Endothelial cell of umbilical vein (primary cell): ENCODE measurements around the gene ATXN1L. TPM values are rescaled to one million over a fixed set of nuclear protein-coding genes. Genes with fewer than 3 reads are reported as not detected.
A peak's percentile ranks its signal among the peaks of the same experiment; 100 is the strongest.

Experiments used
- BruUV-seq: library from RNA; stranded (reverse); fragments of 400-500 nt; replicated peaks from 2 replicates; lab custom pipeline; 2021; lab: Mats Ljungman, UMichigan
- CTCF ChIA-PET: fragments of 300-600, 350-600 bp; sonication (Branson Sonifier 250); formaldehyde crosslinking; loops from one replicate; lab custom pipeline; 2021; ENCODE audit warnings: antibody characterized with exemption, inconsistent platforms; lab: Charles Lee
- POLR2A ChIA-PET: fragments of 300-600, 350-600 bp; sonication (Branson Sonifier 250); formaldehyde crosslinking; loops from one replicate; lab custom pipeline; 2021; ENCODE audit warnings: antibody characterized with exemption, inconsistent platforms; lab: Charles Lee
- DNase-seq: peaks from one replicate; pipeline ENCODE4 v3.0.0-alpha.2; 2011; ENCODE audit warnings: low read depth, low spot score
- FAIRE-seq: peaks from 2 replicates; lab custom pipeline; 2011; peaks lifted over from hg19 to GRCh38; lab: Jason Lieb, UNC
- H2AFZ ChIP-seq: 2 replicates; pipeline ENCODE4 v1.6.0; 2012; ENCODE audit warnings: low read depth, low read length, control low read depth, inconsistent platforms
- H3K27ac ChIP-seq: 2 replicates; pipeline ENCODE4 v1.5.1; 2011; ENCODE audit warnings: low read depth, mild to moderate bottlenecking, control low read depth, low read length, moderate library complexity; ENCODE audit not compliant: insufficient read depth
- H3K27me3 ChIP-seq, 2 experiments: 2 replicates each; pipeline versions ENCODE4 v1.6.0 to v1.6.1; 2011; ENCODE audit warnings: low read length in 2 of 2, mixed read lengths in 1 of 2; ENCODE audit not compliant: control insufficient read depth in 2 of 2, insufficient read depth in 2 of 2
- H3K36me3 ChIP-seq, 2 experiments: 2 replicates in 1 of 2; 3 replicates in 1 of 2; pipeline ENCODE4 v1.5.1; 2011; ENCODE audit warnings: low read length in 2 of 2, mild to moderate bottlenecking in 1 of 2, moderate library complexity in 1 of 2; ENCODE audit not compliant: control insufficient read depth in 2 of 2, insufficient read depth in 2 of 2; ENCODE audit errors: extremely low read depth in 1 of 2
- H3K4me1 ChIP-seq: 3 replicates; pipeline ENCODE4 v1.5.1; 2011; ENCODE audit warnings: mild to moderate bottlenecking, low read length; ENCODE audit not compliant: control insufficient read depth, insufficient read depth; ENCODE audit errors: extremely low read depth
- H3K4me2 ChIP-seq: 2 replicates; pipeline ENCODE4 v1.6.1; 2011; ENCODE audit warnings: low read length, control low read depth, mixed read lengths; ENCODE audit not compliant: insufficient read depth
- H3K4me3 ChIP-seq, 3 experiments: fragments of 200-600 bp in 1 of 3; sonication (generic), shearing (Covaris generic) in 1 of 3; replicated peaks in 1 of 3; 2 replicates each; pipeline ENCODE4 v1.5.1; 2011 to 2016; ENCODE audit warnings: control low read depth in 3 of 3, low read length in 3 of 3, mild to moderate bottlenecking in 2 of 3, inconsistent platforms in 1 of 3, low read depth in 1 of 3, moderate library complexity in 1 of 3; ENCODE audit not compliant: insufficient read depth in 1 of 3
- H3K79me2 ChIP-seq: 2 replicates; pipeline ENCODE4 v1.6.0; 2012; ENCODE audit warnings: low read length, inconsistent platforms; ENCODE audit not compliant: control insufficient read depth, insufficient read depth
- H3K9ac ChIP-seq: replicated peaks from 2 replicates; pipeline ENCODE3; 2011; ENCODE audit warnings: low read length, control low read depth; ENCODE audit not compliant: insufficient read depth; ENCODE audit errors: extremely low read depth
- H3K9me1 ChIP-seq: replicated peaks from 3 replicates; pipeline ENCODE4 v1.6.0; 2011; ENCODE audit warnings: mild to moderate bottlenecking, low read length; ENCODE audit not compliant: control insufficient read depth, insufficient read depth; ENCODE audit errors: extremely low read depth
- H3K9me3 ChIP-seq: replicated peaks from 2 replicates; pipeline ENCODE4 v1.5.1; 2012; ENCODE audit warnings: low read length, inconsistent platforms; ENCODE audit not compliant: control insufficient read depth, insufficient read depth
- H4K20me1 ChIP-seq: replicated peaks from 2 replicates; pipeline ENCODE3; 2011; ENCODE audit warnings: mild to moderate bottlenecking, low read length; ENCODE audit not compliant: control insufficient read depth, insufficient read depth; ENCODE audit errors: extremely low read depth
- GATA2 ChIP-seq: IDR thresholded peaks from 2 replicates; pipeline ENCODE4 v1.7.0; 2011; ENCODE audit warnings: low read depth, mild to moderate bottlenecking, moderate library complexity, mixed read lengths, low read length; ENCODE audit not compliant: insufficient read length, insufficient read depth
- POLR2AphosphoS5 ChIP-seq: IDR thresholded peaks from 2 replicates; pipeline ENCODE4 v1.6.1; 2012; ENCODE audit warnings: low read depth, mild to moderate bottlenecking, control low read depth, low read length, moderate library complexity; ENCODE audit not compliant: insufficient read depth
- dilution Hi-C: fragments of 300-500 bp; cut with MboI; formaldehyde crosslinking; loops from one replicate; pipeline ENCODE4 v1.15.0; 2019; ENCODE audit warnings: low sequenced_read_pairs; ENCODE audit not compliant: extremely low pct_ligation_motif_present
- intact Hi-C: fragments of 100-400 bp; cut with micrococcal nuclease; formaldehyde crosslinking; loops from one replicate; pipeline ENCODE4 v1.10.0; 2022
- polyA plus RNA-seq, 4 experiments: library from polyadenylated mRNA; depleted of rRNA in 3 of 4; stranded (reverse) in 3 of 4; unstranded in 1 of 4; fragments of >200 nt; gene quantifications; 2 replicates each; pipeline versions ENCODE4 v1.2.1 to v1.2.3, GENCODE V29; 2011 to 2012; ENCODE audit warnings: missing spikeins in 1 of 4
- total RNA-seq: library from RNA; stranded (reverse); gene quantifications from 2 replicates; pipeline ENCODE4 v1.2.3, GENCODE V29; 2021
- TF ChIP-seq, protein P1 (sequence below), 2 donors: IDR thresholded peaks; 1 replicate in 1 of 2; 2 replicates in 1 of 2; pipeline ENCODE4 v1.5.1; 2011; ENCODE audit warnings: low read length in 2 of 2, mild to moderate bottlenecking in 2 of 2, moderate library complexity in 2 of 2, control low read depth in 1 of 2, inconsistent platforms in 1 of 2, low read depth in 1 of 2; ENCODE audit not compliant: insufficient read depth in 1 of 2; ENCODE audit errors: extremely low read depth in 1 of 2

Gene ATXN1L
- total and polyA plus RNA-seq, 2 donors (not counting 3 experiments of a cell fraction or from before 2014, with no cell fraction given), result 15.6 to 23.9 TPM

- Histone ChIP-seq H3K9me1 (no peaks in the 10 kb centered on the region), H3K9ac (peak overlapping the region; percentile 86), H3K9me3 (no peaks in the 10 kb centered on the region), H4K20me1 (peaks cover under 1% of the 10 kb centered on the region), H3K4me1 (peaks cover 8% of the 10 kb centered on the region), H3K4me3 (peak overlapping the region in 2 of 3 experiments; percentile 69 to 98), H3K79me2 (peaks cover 35% of the 10 kb centered on the region), H3K27ac (peak overlapping the region; percentile 80), H2AFZ (peak overlapping the region; percentile 73), H3K27me3 (no peaks in the 10 kb centered on the region), H3K36me3 (no peaks in the 10 kb centered on the region), H3K4me2 (peak overlapping the region; percentile 85)
- POLR2A ChIA-PET, result no interaction called here
- intact Hi-C loops (loop anchor here (2.0 kb wide), 2 partner anchors 47 to 171 kb away; no protein-coding TSS in a partner anchor), dilution Hi-C loops (no loop called here)
- CTCF ChIA-PET, result interaction anchor here (0.8 to 2.8 kb wide), 7 partner anchors 8 to 85 kb away, joined by 3 to 44 read pairs (median 5); partner anchors contain the start of genes AP1G1 and ZNF821
- TF ChIP-seq, protein P1, sequence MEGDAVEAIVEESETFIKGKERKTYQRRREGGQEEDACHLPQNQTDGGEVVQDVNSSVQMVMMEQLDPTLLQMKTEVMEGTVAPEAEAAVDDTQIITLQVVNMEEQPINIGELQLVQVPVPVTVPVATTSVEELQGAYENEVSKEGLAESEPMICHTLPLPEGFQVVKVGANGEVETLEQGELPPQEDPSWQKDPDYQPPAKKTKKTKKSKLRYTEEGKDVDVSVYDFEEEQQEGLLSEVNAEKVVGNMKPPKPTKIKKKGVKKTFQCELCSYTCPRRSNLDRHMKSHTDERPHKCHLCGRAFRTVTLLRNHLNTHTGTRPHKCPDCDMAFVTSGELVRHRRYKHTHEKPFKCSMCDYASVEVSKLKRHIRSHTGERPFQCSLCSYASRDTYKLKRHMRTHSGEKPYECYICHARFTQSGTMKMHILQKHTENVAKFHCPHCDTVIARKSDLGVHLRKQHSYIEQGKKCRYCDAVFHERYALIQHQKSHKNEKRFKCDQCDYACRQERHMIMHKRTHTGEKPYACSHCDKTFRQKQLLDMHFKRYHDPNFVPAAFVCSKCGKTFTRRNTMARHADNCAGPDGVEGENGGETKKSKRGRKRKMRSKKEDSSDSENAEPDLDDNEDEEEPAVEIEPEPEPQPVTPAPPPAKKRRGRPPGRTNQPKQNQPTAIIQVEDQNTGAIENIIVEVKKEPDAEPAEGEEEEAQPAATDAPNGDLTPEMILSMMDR (IDR thresholded peaks at IDR 0.05; ENCODE audit: extremely low read depth in 1 of 2, insufficient read depth in 1 of 2, low read depth in 1 of 2, low read length in 2 of 2), result no peak
- peak; percentile 13 for TF ChIP-seq POLR2AphosphoS5
- no TSS peak for BruUV-seq
- FAIRE-seq, result no peak
- DNase-seq, result no peak
Measured at GRCh38 chr16:71893888-71894228, 48.1 kb downstream of the ATXN1L start.

DNA sequence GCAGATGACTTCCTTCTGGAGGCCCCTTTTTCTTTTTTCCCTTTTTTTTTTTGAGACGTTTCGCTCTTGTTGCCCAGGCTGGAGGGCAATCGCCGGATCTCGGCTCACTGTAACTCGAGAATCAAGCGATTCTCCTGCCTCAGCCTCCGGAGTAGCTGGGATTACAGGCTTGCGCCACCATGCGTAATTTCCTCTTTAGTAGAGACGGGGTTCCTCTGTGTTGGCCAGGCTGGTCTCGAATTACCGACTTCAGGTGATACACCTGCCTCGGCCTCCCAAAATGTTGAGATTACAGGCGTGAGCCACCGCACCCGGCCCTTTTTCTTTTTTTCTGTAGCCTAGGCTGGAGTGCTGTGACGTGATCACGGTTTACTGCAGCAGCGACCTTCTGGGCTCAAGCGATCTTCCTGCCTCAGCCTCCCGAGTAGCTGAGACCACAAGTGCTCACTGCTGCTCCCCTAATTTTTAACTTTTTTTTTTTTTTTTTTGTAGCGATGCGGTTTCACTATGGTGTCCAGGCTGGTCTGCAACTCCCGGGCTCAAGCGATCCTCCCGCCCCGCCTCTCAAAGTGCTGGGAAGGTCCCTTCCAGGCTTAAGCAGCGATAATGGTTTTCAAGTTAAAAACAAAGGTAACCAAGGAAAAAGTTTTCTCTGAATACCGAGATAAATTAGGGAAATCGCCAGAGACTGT lies 48.6 kb downstream of the ATXN1L start:
- H3K9me1 ChIP-seq, result no peaks in the 10 kb centered on the region
- ChIA-PET POLR2A (no interaction called here), CTCF (interaction anchor here (0.6 to 2.8 kb wide), 8 partner anchors 8 to 1141 kb away, joined by 3 to 44 read pairs (median 4); partner anchors contain the start of genes AP1G1 and ZNF821)
- peaks cover 40% of the 10 kb centered on the region for H3K79me2 ChIP-seq
- peak overlapping the region; percentile 80 for H2AFZ ChIP-seq
- FAIRE-seq (peak; percentile 91), DNase-seq (peak; percentile 77)
- dilution Hi-C loops (no loop called here), intact Hi-C loops (loop anchor here (2.0 kb wide), 2 partner anchors 48 to 172 kb away; no protein-coding TSS in a partner anchor)
- H3K9me3 ChIP-seq, result no peaks in the 10 kb centered on the region
- peaks cover 8% of the 10 kb centered on the region for H3K4me1 ChIP-seq
- H3K36me3 ChIP-seq, result no peaks in the 10 kb centered on the region
- H3K4me2 ChIP-seq, result peak overlapping the region; percentile 85
- H3K27me3 ChIP-seq, result no peaks in the 10 kb centered on the region
- H3K4me3 ChIP-seq, result peak overlapping the region; percentile 35 to 98 (median 69)
- peaks cover 2% of the 10 kb centered on the region for H4K20me1 ChIP-seq
- peak overlapping the region; percentile 86 for H3K9ac ChIP-seq
- TF ChIP-seq GATA2 (no peak), POLR2AphosphoS5 (peak; percentile 12)
- BruUV-seq, result no TSS peak
- peak overlapping the region; percentile 80 for H3K27ac ChIP-seq
